GM12878 (cell line): ENCODE data around the gene RNF13. TPM values are rescaled to one million over a fixed set of nuclear protein-coding genes. Genes with fewer than 3 reads are reported as not detected.

Experiments
- ATAC-seq: fragments of 200-7000 bp; cut with Tn5 transposase; 3 replicates; pipeline ENCODE4 v1.9.1; 2020; ENCODE audit warnings: mild to moderate bottlenecking, moderate library complexity
- BruUV-seq: library from RNA; stranded (reverse); fragments of 400-500 nt; replicated peaks from 2 replicates; lab custom pipeline; 2021; lab: Mats Ljungman, UMichigan
- CTCF ChIA-PET: fragments of 300-600 bp; sonication (Branson Sonifier 250); formaldehyde crosslinking; extraction: SDS; loops from one replicate; lab custom pipeline; 2021; ENCODE audit warnings: inconsistent platforms; lab: Yijun Ruan, JAX
- POLR2A ChIA-PET: fragments of 350-600 bp; formaldehyde crosslinking; extraction: SDS; loops from one replicate; lab custom pipeline; 2021; ENCODE audit warnings: inconsistent platforms; lab: Charles Lee
- RAD21 ChIA-PET: fragments of 300-600 bp; sonication (Branson Sonifier 250); formaldehyde crosslinking; loops from one replicate; lab custom pipeline; 2023; ENCODE audit warnings: antibody characterized with exemption; ENCODE audit not compliant: unreplicated experiment; lab: Charles Lee
- SMC1A ChIA-PET: fragments of 300-600 bp; sonication (Branson Sonifier 250); formaldehyde crosslinking; loops from one replicate; lab custom pipeline; 2023; ENCODE audit not compliant: unreplicated experiment, uncharacterized antibody; lab: Charles Lee
- DNase-seq: peaks from one replicate; pipeline ENCODE4 v3.0.0-alpha.2; 2011; ENCODE audit warnings: low read depth, low spot score
- FAIRE-seq: peaks from 3 replicates; lab custom pipeline; 2011; peaks lifted over from hg19 to GRCh38; lab: Jason Lieb, UNC
- H2AFZ ChIP-seq: 2 replicates; pipeline ENCODE4 v1.6.0; 2011; ENCODE audit warnings: low read depth, low read length, control low read depth; ENCODE audit not compliant: control insufficient read depth
- H3K27ac ChIP-seq: 2 replicates; pipeline ENCODE4 v1.5.1; 2011; ENCODE audit warnings: control low read depth; ENCODE audit not compliant: control insufficient read depth, insufficient read depth
- H3K27me3 ChIP-seq, 2 experiments: replicated peaks in 1 of 2; 2 replicates each; pipeline versions ENCODE4 v1.6.0 to v1.6.1; 2011; ENCODE audit warnings: low read length in 1 of 2; ENCODE audit not compliant: control insufficient read depth in 2 of 2, insufficient read depth in 2 of 2
- H3K36me3 ChIP-seq, 2 experiments: 2 replicates each; pipeline ENCODE4 v1.5.1; 2011; ENCODE audit warnings: low read length in 1 of 2; ENCODE audit not compliant: control insufficient read depth in 2 of 2, insufficient read depth in 2 of 2
- H3K4me1 ChIP-seq: 2 replicates; pipeline ENCODE4 v1.6.1; 2011; ENCODE audit warnings: mild to moderate bottlenecking, low read length, moderate library complexity, mixed read lengths; ENCODE audit not compliant: control insufficient read depth, insufficient read depth
- H3K4me2 ChIP-seq: 2 replicates; pipeline ENCODE4 v1.6.0; 2011; ENCODE audit warnings: control low read depth; ENCODE audit not compliant: control insufficient read depth, insufficient read depth
- H3K4me3 ChIP-seq: fragments of 200-600 bp; sonication (generic); 2 replicates; pipeline ENCODE4 v1.5.1; 2016
- H3K79me2 ChIP-seq: 2 replicates; pipeline ENCODE4 v1.6.0; 2011; ENCODE audit warnings: low read length; ENCODE audit not compliant: control insufficient read depth, insufficient read depth
- H3K9ac ChIP-seq: 2 replicates; pipeline ENCODE4 v1.8.0; 2011; ENCODE audit warnings: low read length, control low read depth, mixed read lengths; ENCODE audit not compliant: control insufficient read depth, insufficient read depth
- H3K9me3 ChIP-seq: replicated peaks from 3 replicates; pipeline ENCODE4 v1.5.1; 2011; ENCODE audit warnings: mild to moderate bottlenecking, low read length; ENCODE audit not compliant: control insufficient read depth, insufficient read depth
- H4K20me1 ChIP-seq: 2 replicates; pipeline ENCODE4 v1.6.0; 2011; ENCODE audit not compliant: control insufficient read depth, insufficient read depth
- CHD1 ChIP-seq: IDR thresholded peaks from 2 replicates; pipeline ENCODE4 v1.6.1; 2012; ENCODE audit warnings: low read depth, low read length, improper control_type of control experiment
- DPF2 ChIP-seq: fragments of 450-650 bp; IDR thresholded peaks from 2 replicates; pipeline ENCODE4 v1.6.1; 2017; ENCODE audit warnings: mild to moderate bottlenecking
- FOXM1 ChIP-seq: IDR thresholded peaks from 2 replicates; pipeline ENCODE4 v1.6.1; 2012; ENCODE audit warnings: low read depth, mild to moderate bottlenecking, inconsistent platforms, low read length, moderate library complexity
- POLR2AphosphoS5 ChIP-seq: IDR thresholded peaks from 2 replicates; pipeline ENCODE4 v1.6.1; 2011; ENCODE audit warnings: mild to moderate bottlenecking, low read length, inconsistent platforms
- ZNF622 ChIP-seq: fragments of 450-650 bp; IDR thresholded peaks from 2 replicates; pipeline ENCODE4 v1.6.1; 2017; ENCODE audit warnings: mild to moderate bottlenecking, inconsistent platforms
- WGBS: methylation state at CpG from one replicate; pipeline ENCODE4 v1.1.6; 2016; ENCODE audit warnings: low lambda C conversion rate; ENCODE audit not compliant: insufficient replicate concordance, insufficient coverage; ENCODE audit errors: missing lambda C conversion rate; 5-methylcytosine and 5-hydroxymethylcytosine counted together
- in situ Hi-C: fragments of 300-500 bp; cut with MboI; formaldehyde crosslinking; loops from 9 replicates; pipeline ENCODE4 v1.14.3; 2018; ENCODE audit warnings: mixed read lengths
- intact Hi-C: fragments of 100-400 bp; cut with micrococcal nuclease; formaldehyde crosslinking; loops from one replicate; pipeline ENCODE4 v1.14.2; 2022; ENCODE audit not compliant: unreplicated experiment
- polyA plus RNA-seq, 11 experiments: library from polyadenylated mRNA; depleted of rRNA in 4 of 11; unstranded in 6 of 11; stranded (reverse) in 5 of 11; fragments of >200 nt; fragmentation: Nextera tagmentation in 4 of 11; fragmentation: Illumina TruSeq in 1 of 11; extraction: Ambion mirVana in 4 of 11; extraction: Trizol in 1 of 11; gene quantifications; 1 replicate in 1 of 11; 2 replicates in 10 of 11; pipeline versions ENCODE4 v1.2.1 to v1.2.3, GENCODE V29; 2011 to 2016; ENCODE audit warnings: inconsistent platforms in 2 of 11, missing spikeins in 2 of 11, low read depth in 1 of 11
- total RNA-seq, 4 experiments: library from RNA; depleted of rRNA in 3 of 4; stranded (reverse); fragments of >200 nt in 3 of 4; fragmentation: Illumina TruSeq in 1 of 4; extraction: Trizol in 1 of 4; gene quantifications; 2 replicates each; pipeline versions ENCODE4 v1.2.1 to v1.2.3, GENCODE V29; 2013 to 2021
- TF ChIP-seq, protein P1 (sequence below): fragments of 450-650 bp; IDR thresholded peaks from 2 replicates; pipeline ENCODE4 v1.6.1; 2017; ENCODE audit warnings: mild to moderate bottlenecking, moderate library complexity
- TF ChIP-seq, protein P2 (sequence below): fragments of 450-650 bp; formaldehyde crosslinking; IDR thresholded peaks from 2 replicates; pipeline ENCODE4 v1.4.0; 2020; ENCODE audit warnings: mild to moderate bottlenecking, moderate library complexity

The RNF13 gene
- total and polyA plus RNA-seq, 10 of the 15 experiments (the other 5 are each of a cell fraction or from before 2014, with no cell fraction given) = 18.9 to 73.4 (median 36.7) TPM

DNA sequence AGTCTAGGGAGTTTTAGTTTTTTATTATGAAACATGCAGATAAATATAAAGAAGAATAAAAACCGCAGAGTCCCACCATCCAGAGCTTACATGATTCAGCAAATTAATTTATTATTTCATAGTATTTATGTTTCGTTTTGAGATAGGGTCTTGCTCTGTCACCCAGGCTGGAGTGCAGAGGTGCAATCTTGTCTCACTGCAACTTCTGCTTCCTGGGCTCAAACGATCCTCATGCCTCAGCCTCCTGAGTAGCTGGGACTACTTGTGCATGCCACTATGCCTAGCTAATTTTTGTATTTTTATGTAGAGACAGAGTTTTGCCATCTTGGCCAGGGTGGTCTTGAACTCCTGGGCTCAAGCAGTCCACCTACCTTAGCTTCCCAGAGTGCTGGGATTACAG, 13.6 kb downstream of the RNF13 start:
- no peaks in the 10 kb centered on the region; a peak in 1 of 4 replicates for H3K36me3 ChIP-seq
- FAIRE-seq (no peak), DNase-seq (no peak), ATAC-seq (no peak)
- peaks cover 16% of the 10 kb centered on the region for H3K9me3 ChIP-seq
- H4K20me1 ChIP-seq = no peaks in the 10 kb centered on the region
- in situ Hi-C loops = no loop called here
- intact Hi-C loops = no loop called here
- no TSS peak for BruUV-seq
- 74% methylated on average over 3 of the region's 3 CpGs for WGBS
- ChIA-PET RAD21 (no interaction called here), POLR2A (interaction anchor here (1.8 kb wide), 1 partner anchor 10 kb away, joined by 3 read pairs; no protein-coding TSS in a partner anchor), CTCF (interaction anchor here (1.4 kb wide), 1 partner anchor 12 kb away, joined by 8 read pairs; no protein-coding TSS in a partner anchor), SMC1A (interaction anchor here (2.1 kb wide), 1 partner anchor 12 kb away, joined by 7 read pairs; no protein-coding TSS in a partner anchor)
- no peak overlapping the region for H2AFZ ChIP-seq
- no peak overlapping the region for H3K27ac ChIP-seq
- TF ChIP-seq DPF2 = no peak
- TF ChIP-seq POLR2AphosphoS5 = no peak
- H3K4me2 ChIP-seq = no peak overlapping the region
- H3K27me3 ChIP-seq = no peaks in the 10 kb centered on the region
- no peak overlapping the region for H3K9ac ChIP-seq
- H3K79me2 ChIP-seq = peaks cover 21% of the 10 kb centered on the region
- no peak overlapping the region for H3K4me3 ChIP-seq
- H3K4me1 ChIP-seq = no peaks in the 10 kb centered on the region

GRCh38 chr3:149828390-149828789, 15.4 kb downstream of the RNF13 start:
- FAIRE-seq (no peak), DNase-seq (no peak), ATAC-seq (no peak)
- Histone ChIP-seq H3K9ac (no peak overlapping the region), H4K20me1 (no peaks in the 10 kb centered on the region), H3K27me3 (no peaks in the 10 kb centered on the region), H3K9me3 (peaks cover 16% of the 10 kb centered on the region), H3K27ac (no peak overlapping the region), H3K4me3 (no peak overlapping the region), H3K4me1 (no peaks in the 10 kb centered on the region), H2AFZ (no peak overlapping the region), H3K79me2 (peaks cover 6% of the 10 kb centered on the region), H3K4me2 (no peak overlapping the region), H3K36me3 (no peaks in the 10 kb centered on the region; a peak in 1 of 4 replicates)
- ChIA-PET SMC1A (no interaction called here), CTCF (no interaction called here), RAD21 (no interaction called here), POLR2A (no interaction called here)
- no TSS peak for BruUV-seq
- in situ Hi-C loops (no loop called here), intact Hi-C loops (no loop called here)
- 88% methylated on average over 1 of the region's 1 CpG for WGBS
- no peak for TF ChIP-seq CHD1
- no peak for TF ChIP-seq ZNF622
- no peak for TF ChIP-seq FOXM1
- TF ChIP-seq, protein P1, sequence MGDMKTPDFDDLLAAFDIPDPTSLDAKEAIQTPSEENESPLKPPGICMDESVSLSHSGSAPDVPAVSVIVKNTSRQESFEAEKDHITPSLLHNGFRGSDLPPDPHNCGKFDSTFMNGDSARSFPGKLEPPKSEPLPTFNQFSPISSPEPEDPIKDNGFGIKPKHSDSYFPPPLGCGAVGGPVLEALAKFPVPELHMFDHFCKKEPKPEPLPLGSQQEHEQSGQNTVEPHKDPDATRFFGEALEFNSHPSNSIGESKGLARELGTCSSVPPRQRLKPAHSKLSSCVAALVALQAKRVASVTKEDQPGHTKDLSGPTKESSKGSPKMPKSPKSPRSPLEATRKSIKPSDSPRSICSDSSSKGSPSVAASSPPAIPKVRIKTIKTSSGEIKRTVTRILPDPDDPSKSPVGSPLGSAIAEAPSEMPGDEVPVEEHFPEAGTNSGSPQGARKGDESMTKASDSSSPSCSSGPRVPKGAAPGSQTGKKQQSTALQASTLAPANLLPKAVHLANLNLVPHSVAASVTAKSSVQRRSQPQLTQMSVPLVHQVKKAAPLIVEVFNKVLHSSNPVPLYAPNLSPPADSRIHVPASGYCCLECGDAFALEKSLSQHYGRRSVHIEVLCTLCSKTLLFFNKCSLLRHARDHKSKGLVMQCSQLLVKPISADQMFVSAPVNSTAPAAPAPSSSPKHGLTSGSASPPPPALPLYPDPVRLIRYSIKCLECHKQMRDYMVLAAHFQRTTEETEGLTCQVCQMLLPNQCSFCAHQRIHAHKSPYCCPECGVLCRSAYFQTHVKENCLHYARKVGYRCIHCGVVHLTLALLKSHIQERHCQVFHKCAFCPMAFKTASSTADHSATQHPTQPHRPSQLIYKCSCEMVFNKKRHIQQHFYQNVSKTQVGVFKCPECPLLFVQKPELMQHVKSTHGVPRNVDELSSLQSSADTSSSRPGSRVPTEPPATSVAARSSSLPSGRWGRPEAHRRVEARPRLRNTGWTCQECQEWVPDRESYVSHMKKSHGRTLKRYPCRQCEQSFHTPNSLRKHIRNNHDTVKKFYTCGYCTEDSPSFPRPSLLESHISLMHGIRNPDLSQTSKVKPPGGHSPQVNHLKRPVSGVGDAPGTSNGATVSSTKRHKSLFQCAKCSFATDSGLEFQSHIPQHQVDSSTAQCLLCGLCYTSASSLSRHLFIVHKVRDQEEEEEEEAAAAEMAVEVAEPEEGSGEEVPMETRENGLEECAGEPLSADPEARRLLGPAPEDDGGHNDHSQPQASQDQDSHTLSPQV = no peak
- TF ChIP-seq, protein P2, sequence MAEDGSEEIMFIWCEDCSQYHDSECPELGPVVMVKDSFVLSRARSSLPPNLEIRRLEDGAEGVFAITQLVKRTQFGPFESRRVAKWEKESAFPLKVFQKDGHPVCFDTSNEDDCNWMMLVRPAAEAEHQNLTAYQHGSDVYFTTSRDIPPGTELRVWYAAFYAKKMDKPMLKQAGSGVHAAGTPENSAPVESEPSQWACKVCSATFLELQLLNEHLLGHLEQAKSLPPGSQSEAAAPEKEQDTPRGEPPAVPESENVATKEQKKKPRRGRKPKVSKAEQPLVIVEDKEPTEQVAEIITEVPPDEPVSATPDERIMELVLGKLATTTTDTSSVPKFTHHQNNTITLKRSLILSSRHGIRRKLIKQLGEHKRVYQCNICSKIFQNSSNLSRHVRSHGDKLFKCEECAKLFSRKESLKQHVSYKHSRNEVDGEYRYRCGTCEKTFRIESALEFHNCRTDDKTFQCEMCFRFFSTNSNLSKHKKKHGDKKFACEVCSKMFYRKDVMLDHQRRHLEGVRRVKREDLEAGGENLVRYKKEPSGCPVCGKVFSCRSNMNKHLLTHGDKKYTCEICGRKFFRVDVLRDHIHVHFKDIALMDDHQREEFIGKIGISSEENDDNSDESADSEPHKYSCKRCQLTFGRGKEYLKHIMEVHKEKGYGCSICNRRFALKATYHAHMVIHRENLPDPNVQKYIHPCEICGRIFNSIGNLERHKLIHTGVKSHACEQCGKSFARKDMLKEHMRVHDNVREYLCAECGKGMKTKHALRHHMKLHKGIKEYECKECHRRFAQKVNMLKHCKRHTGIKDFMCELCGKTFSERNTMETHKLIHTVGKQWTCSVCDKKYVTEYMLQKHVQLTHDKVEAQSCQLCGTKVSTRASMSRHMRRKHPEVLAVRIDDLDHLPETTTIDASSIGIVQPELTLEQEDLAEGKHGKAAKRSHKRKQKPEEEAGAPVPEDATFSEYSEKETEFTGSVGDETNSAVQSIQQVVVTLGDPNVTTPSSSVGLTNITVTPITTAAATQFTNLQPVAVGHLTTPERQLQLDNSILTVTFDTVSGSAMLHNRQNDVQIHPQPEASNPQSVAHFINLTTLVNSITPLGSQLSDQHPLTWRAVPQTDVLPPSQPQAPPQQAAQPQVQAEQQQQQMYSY (CRISPR knock-in tag) = no peak
